ENCODE measurements around the gene CREB5. TPM values are rescaled to one million over a fixed set of nuclear protein-coding genes. Genes with fewer than 3 reads are reported as not detected.
A peak's percentile ranks its signal among the peaks of the same experiment; 100 is the strongest.

Gene CREB5
- total RNA-seq, 4 donors from 2014 or later, result 6.6 to 18.6 (median 12.6) TPM

DNA sequence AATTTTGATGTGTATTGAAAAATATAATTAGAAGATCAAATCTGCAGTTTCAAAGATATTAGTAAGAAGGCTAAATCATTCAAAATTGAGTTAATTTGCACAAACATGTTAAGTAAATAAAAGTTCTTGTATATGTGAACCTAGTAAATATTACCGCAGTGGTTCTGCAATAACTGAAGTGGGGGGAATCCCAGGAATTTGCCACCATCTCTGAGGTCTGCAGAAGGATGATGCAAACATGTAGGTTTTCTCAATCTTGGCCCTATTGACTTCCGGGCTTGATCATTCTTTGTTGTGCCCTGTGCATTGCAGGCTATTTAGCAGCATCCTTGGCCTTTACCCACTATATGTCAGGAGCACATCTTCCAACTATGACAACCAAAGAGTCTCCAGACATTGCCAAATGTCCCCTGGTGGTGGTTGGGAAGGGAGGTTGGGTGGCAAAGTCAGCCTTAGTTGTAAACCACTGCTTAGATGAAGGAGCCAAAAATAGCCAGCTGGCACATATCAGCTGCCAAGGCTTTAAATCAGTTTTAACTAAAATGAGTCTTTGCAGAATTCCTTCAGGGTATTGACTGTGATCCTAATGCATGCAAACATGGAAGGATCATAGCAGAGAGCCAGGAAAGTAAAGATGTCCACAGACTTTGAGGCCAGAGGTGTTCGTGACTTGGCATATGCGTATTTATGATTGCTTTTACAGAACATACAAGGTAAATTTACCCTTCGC, 399.5 kb downstream of the CREB5 start:
- no peak for TF ChIP-seq CTCF (IDR thresholded peaks at IDR 0.05)
- TF ChIP-seq POLR2AphosphoS5 (IDR thresholded peaks at IDR 0.05), result no peak
- TF ChIP-seq POLR2A (IDR thresholded peaks at IDR 0.05; ENCODE audit: low read depth), result no peak
- TF ChIP-seq EP300 (IDR thresholded peaks at IDR 0.05), result no peak
- no peak for DNase-seq (ENCODE audit: extremely low spot score)
- peaks cover 8 to 40% (median 34%) of the 10 kb centered on the region in 4 donors for H3K4me1 ChIP-seq
- peaks cover 0 to 13% (median 0%) of the 10 kb centered on the region in 4 donors for H3K36me3 ChIP-seq
- H3K9me3 ChIP-seq, result no peaks in the 10 kb centered on the region
- H3K4me3 ChIP-seq, result no peak overlapping the region
- WGBS, result 90% methylated on average over 5 of the region's 5 CpGs
- no peaks in the 10 kb centered on the region for H3K27me3 ChIP-seq
- no peak overlapping the region for H3K27ac ChIP-seq (replicated peaks in 1 of 4)
- intact Hi-C loops (cut with DNase I), result no loop called here

- TF ChIP-seq CTCF (IDR thresholded peaks at IDR 0.05) (no peak), POLR2AphosphoS5 (IDR thresholded peaks at IDR 0.05) (no peak), POLR2A (IDR thresholded peaks at IDR 0.05; ENCODE audit: low read depth) (no peak), EP300 (IDR thresholded peaks at IDR 0.05) (no peak)
- no peak overlapping the region for H3K4me3 ChIP-seq
- no peaks in the 10 kb centered on the region for H3K9me3 ChIP-seq
- WGBS, result 91% methylated on average over 3 of the region's 3 CpGs
- H3K4me1 ChIP-seq, result peaks cover 8 to 40% (median 34%) of the 10 kb centered on the region in 4 donors
- H3K36me3 ChIP-seq, result peaks cover 0 to 13% (median 0%) of the 10 kb centered on the region in 4 donors
- H3K27me3 ChIP-seq, result no peaks in the 10 kb centered on the region
- intact Hi-C loops (cut with DNase I), result no loop called here
- no peak for DNase-seq (ENCODE audit: extremely low spot score)
- peak overlapping the region in 2 of 4 donors; percentile 2 to 11 for H3K27ac ChIP-seq (replicated peaks in 1 of 4)
Observed at GRCh38 chr7:28812616-28813015, 400.3 kb downstream of the CREB5 start.

- Histone ChIP-seq H3K4me3 (no peak overlapping the region), H3K36me3 (peaks cover 0 to 19% (median 0%) of the 10 kb centered on the region in 4 donors), H3K9me3 (no peaks in the 10 kb centered on the region), H3K4me1 (peaks cover 8 to 40% (median 34%) of the 10 kb centered on the region in 4 donors), H3K27ac (replicated peaks in 1 of 4) (peak overlapping the region in 2 of 4 donors; percentile 2 to 4), H3K27me3 (no peaks in the 10 kb centered on the region)
- WGBS, result 45% methylated on average over 6 of the region's 6 CpGs
- intact Hi-C loops (cut with DNase I), result no loop called here
- TF ChIP-seq CTCF (IDR thresholded peaks at IDR 0.05), result no peak
- TF ChIP-seq POLR2AphosphoS5 (IDR thresholded peaks at IDR 0.05), result peak in 1 of 2 donors; percentile 29
- no peak for DNase-seq (ENCODE audit: extremely low spot score)
Observed at GRCh38 chr7:28813243-28813962, 401.1 kb downstream of the CREB5 start.

- Histone ChIP-seq H3K4me1 (peaks cover 8 to 39% (median 34%) of the 10 kb centered on the region in 4 donors), H3K36me3 (peaks cover 0 to 25% (median 2%) of the 10 kb centered on the region in 4 donors), H3K4me3 (no peak overlapping the region), H3K27ac (replicated peaks in 1 of 4) (no peak overlapping the region), H3K27me3 (no peaks in the 10 kb centered on the region), H3K9me3 (no peaks in the 10 kb centered on the region)
- DNase-seq (ENCODE audit: extremely low spot score), result no peak
- TF ChIP-seq EP300 (IDR thresholded peaks at IDR 0.05), result no peak
- TF ChIP-seq CTCF (IDR thresholded peaks at IDR 0.05), result no peak
- TF ChIP-seq POLR2A (IDR thresholded peaks at IDR 0.05; ENCODE audit: low read depth), result no peak
- TF ChIP-seq POLR2AphosphoS5 (IDR thresholded peaks at IDR 0.05), result no peak
- intact Hi-C loops (cut with DNase I), result no loop called here
- 90% methylated on average over 1 of the region's 1 CpG for WGBS
Observed at GRCh38 chr7:28815369-28815927, 403.1 kb downstream of the CREB5 start.

Data from esophagus muscularis mucosa (tissue), 4 donors.